HG02588 (cell line): ENCODE measurements around the gene ANKS1A.

Source experiments
- ATAC-seq: cut with Tn5 transposase; IDR thresholded peaks from one replicate; pipeline ENCODE4 v1.9.1; 2021; ENCODE audit warnings: mild to moderate bottlenecking, moderate library complexity; ENCODE audit not compliant: unreplicated experiment

Gene ANKS1A

GRCh38 chr6:35017411-35018181 lies 128.5 kb downstream of the ANKS1A start:
- ATAC-seq, result no peak

GRCh38 chr6:35018182-35018519 lies 129.1 kb downstream of the ANKS1A start:
- no peak for ATAC-seq

- no peak for ATAC-seq
Observed at GRCh38 chr6:35018746-35019145, 129.7 kb downstream of the ANKS1A start.

GRCh38 chr6:35019171-35019570 lies 130.1 kb downstream of the ANKS1A start:
- ATAC-seq, result no peak

- no peak for ATAC-seq
Observed at GRCh38 chr6:35019831-35020230, 130.8 kb downstream of the ANKS1A start.

- no peak for ATAC-seq
Observed at GRCh38 chr6:35021004-35021403, 131.9 kb downstream of the ANKS1A start.

GRCh38 chr6:35023091-35024000 lies 134.3 kb downstream of the ANKS1A start:
- no peak for ATAC-seq

- ATAC-seq, result no peak
Observed at GRCh38 chr6:35024551-35025054, 135.5 kb downstream of the ANKS1A start.

GRCh38 chr6:35025232-35026188 lies 136.5 kb downstream of the ANKS1A start:
- no peak for ATAC-seq

GRCh38 chr6:35026434-35027222 lies 137.6 kb downstream of the ANKS1A start:
- ATAC-seq, result no peak

- no peak for ATAC-seq
Observed at GRCh38 chr6:35027807-35028206, 138.8 kb downstream of the ANKS1A start.

GRCh38 chr6:35028781-35029769 lies 140.0 kb downstream of the ANKS1A start:
- no peak for ATAC-seq

- no peak for ATAC-seq
Observed at GRCh38 chr6:35030099-35030498, 141.0 kb downstream of the ANKS1A start.

- no peak for ATAC-seq
Observed at GRCh38 chr6:35031611-35032529, 142.8 kb downstream of the ANKS1A start.

GRCh38 chr6:35033683-35034082 lies 144.6 kb downstream of the ANKS1A start:
- ATAC-seq, result no peak

GRCh38 chr6:35034411-35035191 lies 145.5 kb downstream of the ANKS1A start:
- no peak for ATAC-seq

- ATAC-seq, result no peak
Observed at GRCh38 chr6:35035481-35036030, 146.5 kb downstream of the ANKS1A start.
